HG03064 (cell line): ENCODE data around the gene SLC9A7.

Experiments used
- ATAC-seq: cut with Tn5 transposase; IDR thresholded peaks from one replicate; pipeline ENCODE4 v1.9.1; 2021; ENCODE audit warnings: low read depth; ENCODE audit not compliant: unreplicated experiment

SLC9A7 gene

GRCh38 chrX:46577221-46578005 lies 181.5 kb downstream of the SLC9A7 start:
- no peak for ATAC-seq

GRCh38 chrX:46576458-46576857 lies 182.5 kb downstream of the SLC9A7 start:
- ATAC-seq = no peak

GRCh38 chrX:46575991-46576392 lies 182.9 kb downstream of the SLC9A7 start:
- no peak for ATAC-seq

- ATAC-seq = no peak
These were observed 183.3 kb downstream of the SLC9A7 start for GRCh38 chrX:46575586-46575985.

GRCh38 chrX:46574774-46575381 lies 184.0 kb downstream of the SLC9A7 start:
- no peak for ATAC-seq

- peak; percentile 42 for ATAC-seq
These were observed 184.8 kb downstream of the SLC9A7 start for GRCh38 chrX:46573892-46574773.

- peak; percentile 42 for ATAC-seq
These were observed 185.5 kb downstream of the SLC9A7 start, which contains the start of gene CHST7 for GRCh38 chrX:46573331-46573891. CHST7 (plus strand) TSS chrX:46573765; CDS start chrX:46573932, 167 bp downstream.

- peak; percentile 29 for ATAC-seq
These were observed 186.5 kb downstream of the SLC9A7 start for GRCh38 chrX:46572340-46572936.

GRCh38 chrX:46571423-46572339 lies 187.2 kb downstream of the SLC9A7 start:
- no peak for ATAC-seq

GRCh38 chrX:46569621-46570020 lies 189.3 kb downstream of the SLC9A7 start:
- ATAC-seq = no peak

- ATAC-seq = no peak
These were observed 191.5 kb downstream of the SLC9A7 start for GRCh38 chrX:46567388-46567787.

- peak; percentile 97 for ATAC-seq
These were observed 196.9 kb downstream of the SLC9A7 start for GRCh38 chrX:46561824-46562657.

- ATAC-seq = no peak
These were observed 199.9 kb downstream of the SLC9A7 start for GRCh38 chrX:46559062-46559461.

GRCh38 chrX:46554942-46555341 lies 204.0 kb downstream of the SLC9A7 start:
- no peak for ATAC-seq

GRCh38 chrX:46553935-46554334 lies 205.0 kb downstream of the SLC9A7 start:
- no peak for ATAC-seq

GRCh38 chrX:46551494-46552128 lies 207.3 kb downstream of the SLC9A7 start:
- no peak for ATAC-seq

- no peak for ATAC-seq
These were observed 209.0 kb downstream of the SLC9A7 start for GRCh38 chrX:46549914-46550313.
